DOHH2 (cell line): Measurements from ENCODE around the gene MAN2C1.

ENCODE experiments used
- EZH2phosphoT487 ChIP-seq: fragments of 200-600 bp; sonication (generic); IDR thresholded peaks from 2 replicates; pipeline ENCODE4 v1.6.1; 2017; ENCODE audit warnings: borderline replicate concordance, mild to moderate bottlenecking, antibody characterized with exemption, low read length, moderate library complexity, mixed read lengths
- TF ChIP-seq, protein P1 (sequence below): fragments of 200-600 bp; sonication (generic); IDR thresholded peaks from one replicate; pipeline ENCODE4 v1.5.1; 2014; ENCODE audit warnings: antibody characterized with exemption, mild to moderate bottlenecking, low read depth, low read length; ENCODE audit not compliant: poor library complexity, severe bottlenecking

DNA sequence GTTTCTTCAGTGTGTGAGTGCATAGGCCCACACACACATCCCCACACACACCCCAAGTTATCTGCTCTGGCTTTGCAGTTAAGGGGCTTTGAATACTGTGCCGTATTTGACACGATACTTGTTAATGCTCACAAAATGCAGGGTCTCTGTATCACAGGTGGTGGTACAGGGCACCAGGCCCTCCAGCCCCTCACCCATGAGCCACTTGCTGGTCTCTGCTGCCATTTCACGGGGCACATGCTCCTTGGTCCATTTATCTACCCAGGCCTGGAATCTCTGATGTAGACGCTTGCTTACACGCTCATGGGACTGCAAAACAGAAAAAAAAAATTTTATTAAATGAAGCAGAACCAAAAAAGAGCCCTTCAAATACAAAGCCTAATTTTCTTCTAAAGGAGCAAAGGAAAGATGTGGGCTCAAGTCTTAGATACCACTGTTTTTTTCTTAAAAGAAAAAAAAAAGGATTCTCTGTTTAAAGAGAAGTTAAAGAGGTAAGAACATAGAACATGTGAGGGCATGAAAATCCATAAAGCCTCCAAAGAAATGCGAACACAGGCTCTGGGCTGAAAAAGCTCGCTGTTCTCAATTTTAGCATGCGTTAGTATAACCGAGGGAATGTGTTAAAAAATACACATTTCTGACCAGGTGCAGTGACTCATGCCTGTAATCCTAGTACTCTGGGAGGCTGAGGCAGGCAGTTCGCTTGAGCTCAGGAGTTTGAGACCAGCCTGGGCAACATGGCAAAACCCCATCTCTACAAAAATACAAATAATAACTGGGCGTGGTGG is 3.7 kb upstream of the MAN2C1 start:
- TF ChIP-seq, protein P1, sequence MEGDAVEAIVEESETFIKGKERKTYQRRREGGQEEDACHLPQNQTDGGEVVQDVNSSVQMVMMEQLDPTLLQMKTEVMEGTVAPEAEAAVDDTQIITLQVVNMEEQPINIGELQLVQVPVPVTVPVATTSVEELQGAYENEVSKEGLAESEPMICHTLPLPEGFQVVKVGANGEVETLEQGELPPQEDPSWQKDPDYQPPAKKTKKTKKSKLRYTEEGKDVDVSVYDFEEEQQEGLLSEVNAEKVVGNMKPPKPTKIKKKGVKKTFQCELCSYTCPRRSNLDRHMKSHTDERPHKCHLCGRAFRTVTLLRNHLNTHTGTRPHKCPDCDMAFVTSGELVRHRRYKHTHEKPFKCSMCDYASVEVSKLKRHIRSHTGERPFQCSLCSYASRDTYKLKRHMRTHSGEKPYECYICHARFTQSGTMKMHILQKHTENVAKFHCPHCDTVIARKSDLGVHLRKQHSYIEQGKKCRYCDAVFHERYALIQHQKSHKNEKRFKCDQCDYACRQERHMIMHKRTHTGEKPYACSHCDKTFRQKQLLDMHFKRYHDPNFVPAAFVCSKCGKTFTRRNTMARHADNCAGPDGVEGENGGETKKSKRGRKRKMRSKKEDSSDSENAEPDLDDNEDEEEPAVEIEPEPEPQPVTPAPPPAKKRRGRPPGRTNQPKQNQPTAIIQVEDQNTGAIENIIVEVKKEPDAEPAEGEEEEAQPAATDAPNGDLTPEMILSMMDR: no peak
- TF ChIP-seq EZH2phosphoT487: no peak
